GM12873 (cell line): ENCODE measurements around the gene SCML1.

Experiments used
- TF ChIP-seq, protein P1 (sequence below): IDR thresholded peaks from 2 replicates; pipeline ENCODE4 v1.5.1; 2012; ENCODE audit warnings: low read depth, mild to moderate bottlenecking, moderate library complexity, low read length, control low read depth; ENCODE audit not compliant: insufficient read depth; ENCODE audit errors: missing control alignments

SCML1 gene

DNA sequence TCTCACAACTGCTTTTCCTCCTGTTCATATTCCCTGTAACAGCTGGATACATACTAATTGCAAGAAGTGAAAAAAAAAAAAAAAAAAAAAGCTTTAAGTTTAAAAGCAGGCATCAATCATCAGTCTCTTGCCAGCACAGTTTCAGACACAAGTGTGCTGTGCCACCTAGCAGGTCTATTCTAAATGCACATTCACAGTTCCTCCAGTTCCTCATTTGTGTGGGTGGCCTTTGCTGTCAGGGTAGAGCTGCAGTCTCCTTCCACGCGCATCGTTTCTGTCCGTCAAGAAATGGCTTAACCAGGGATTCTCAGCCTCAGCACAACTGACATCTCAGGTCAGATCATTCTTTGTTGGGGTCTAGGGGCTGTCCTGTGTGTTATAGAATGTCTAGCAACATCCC, 61.6 kb downstream of the SCML1 start:
- TF ChIP-seq, protein P1, sequence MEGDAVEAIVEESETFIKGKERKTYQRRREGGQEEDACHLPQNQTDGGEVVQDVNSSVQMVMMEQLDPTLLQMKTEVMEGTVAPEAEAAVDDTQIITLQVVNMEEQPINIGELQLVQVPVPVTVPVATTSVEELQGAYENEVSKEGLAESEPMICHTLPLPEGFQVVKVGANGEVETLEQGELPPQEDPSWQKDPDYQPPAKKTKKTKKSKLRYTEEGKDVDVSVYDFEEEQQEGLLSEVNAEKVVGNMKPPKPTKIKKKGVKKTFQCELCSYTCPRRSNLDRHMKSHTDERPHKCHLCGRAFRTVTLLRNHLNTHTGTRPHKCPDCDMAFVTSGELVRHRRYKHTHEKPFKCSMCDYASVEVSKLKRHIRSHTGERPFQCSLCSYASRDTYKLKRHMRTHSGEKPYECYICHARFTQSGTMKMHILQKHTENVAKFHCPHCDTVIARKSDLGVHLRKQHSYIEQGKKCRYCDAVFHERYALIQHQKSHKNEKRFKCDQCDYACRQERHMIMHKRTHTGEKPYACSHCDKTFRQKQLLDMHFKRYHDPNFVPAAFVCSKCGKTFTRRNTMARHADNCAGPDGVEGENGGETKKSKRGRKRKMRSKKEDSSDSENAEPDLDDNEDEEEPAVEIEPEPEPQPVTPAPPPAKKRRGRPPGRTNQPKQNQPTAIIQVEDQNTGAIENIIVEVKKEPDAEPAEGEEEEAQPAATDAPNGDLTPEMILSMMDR, result no peak

DNA sequence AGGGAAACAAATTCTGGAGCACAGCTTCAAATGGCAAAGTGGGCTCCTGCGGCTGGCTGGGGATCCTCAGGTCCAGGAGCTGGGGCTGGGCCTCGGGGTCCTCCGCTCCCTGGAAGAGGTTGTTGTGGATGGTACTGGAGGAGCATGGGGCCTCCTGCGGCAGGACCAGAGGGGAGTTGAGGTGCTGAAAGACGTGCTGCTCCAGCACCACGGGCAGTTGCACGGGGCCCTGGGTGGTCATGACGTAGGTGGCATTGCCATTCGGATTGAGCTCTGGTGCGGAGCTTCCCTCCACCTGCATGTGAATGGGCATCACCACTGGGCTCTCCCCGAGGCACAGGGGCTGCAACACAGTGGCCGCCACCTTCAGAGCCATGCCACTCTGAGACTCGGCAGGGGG, 64.1 kb downstream of the SCML1 start:
- TF ChIP-seq, protein P1, result no peak

DNA sequence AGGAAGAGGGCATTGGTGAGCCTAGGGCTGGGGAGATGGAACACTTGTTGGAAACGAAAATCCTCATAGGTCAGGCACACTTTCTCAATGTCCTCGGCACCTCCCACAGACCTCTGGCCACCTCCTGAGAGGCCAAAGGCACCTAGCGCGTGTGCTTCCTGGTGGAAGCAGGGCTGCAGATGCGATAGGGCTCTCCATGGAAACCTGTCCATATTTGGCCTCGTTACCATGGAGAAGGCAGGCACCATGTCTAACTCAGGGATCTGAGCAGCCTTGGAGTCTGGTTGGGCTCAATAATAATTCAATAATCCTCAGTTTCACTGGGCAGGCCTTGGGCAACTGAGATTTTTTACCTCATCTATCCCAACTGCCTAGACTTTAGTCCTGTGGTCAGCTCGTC, 65.5 kb downstream of the SCML1 start:
- TF ChIP-seq, protein P1, result no peak

DNA sequence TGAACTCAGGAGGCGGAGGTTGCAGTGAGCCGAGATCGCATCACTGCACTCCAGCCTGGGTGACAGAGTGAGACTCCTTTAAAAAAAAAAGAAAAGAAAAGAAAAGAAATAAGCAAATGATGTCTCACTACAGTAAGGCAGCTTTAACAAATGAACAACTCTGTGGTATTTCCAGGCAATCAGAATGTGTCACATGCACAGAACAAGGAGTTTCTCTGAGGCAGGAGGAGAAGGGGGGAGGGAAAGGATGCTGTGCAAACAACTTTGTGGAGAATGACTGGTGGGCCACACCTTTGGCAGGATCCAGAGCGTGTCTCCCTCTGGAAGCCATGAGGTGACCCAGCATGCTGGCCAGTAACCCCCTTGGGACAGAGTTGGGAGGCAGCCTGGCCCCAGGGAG, 66.2 kb downstream of the SCML1 start:
- TF ChIP-seq, protein P1, result no peak
